Activated CD4-positive, alpha-beta T cell treated with anti-CD3 and anti-CD28 coated beads, Interleukin-2, Interleukin-6, amounts not matched to agents 100 ng/mL and 50 ng/mL, durations not matched to agents 16 hours and 8 hours (primary cell): ENCODE results near the gene UTF1.
"Not testable (repeated sequence)": the region's sequence is repeated elsewhere in the genome, so short reads cannot be mapped to it uniquely, and the experiment has no call there.

ENCODE experiments used
- DNase-seq: peaks from one replicate; pipeline ENCODE4 v3.0.0-alpha.2; 2020

The UTF1 gene

DNA sequence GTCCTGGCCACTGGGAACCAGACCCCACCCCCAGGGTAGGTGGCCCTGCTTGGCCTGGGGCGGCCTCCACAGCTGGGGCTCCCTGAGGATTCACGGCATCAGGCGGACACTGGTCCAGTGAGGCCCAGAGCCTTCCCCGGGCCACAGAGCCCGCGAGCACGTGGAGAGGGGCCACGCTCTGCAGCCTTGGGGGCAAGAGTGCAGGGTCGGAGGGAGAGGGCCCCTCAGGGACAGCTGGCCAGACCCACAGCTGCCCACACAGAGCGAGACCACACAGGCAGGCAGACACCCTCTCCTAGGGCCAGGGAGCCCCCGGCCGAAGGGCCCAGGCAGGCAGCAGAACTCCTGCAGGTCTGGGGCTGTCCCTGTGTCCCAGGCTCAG, 18.3 kb downstream of the UTF1 start:
- no peak for DNase-seq

DNA sequence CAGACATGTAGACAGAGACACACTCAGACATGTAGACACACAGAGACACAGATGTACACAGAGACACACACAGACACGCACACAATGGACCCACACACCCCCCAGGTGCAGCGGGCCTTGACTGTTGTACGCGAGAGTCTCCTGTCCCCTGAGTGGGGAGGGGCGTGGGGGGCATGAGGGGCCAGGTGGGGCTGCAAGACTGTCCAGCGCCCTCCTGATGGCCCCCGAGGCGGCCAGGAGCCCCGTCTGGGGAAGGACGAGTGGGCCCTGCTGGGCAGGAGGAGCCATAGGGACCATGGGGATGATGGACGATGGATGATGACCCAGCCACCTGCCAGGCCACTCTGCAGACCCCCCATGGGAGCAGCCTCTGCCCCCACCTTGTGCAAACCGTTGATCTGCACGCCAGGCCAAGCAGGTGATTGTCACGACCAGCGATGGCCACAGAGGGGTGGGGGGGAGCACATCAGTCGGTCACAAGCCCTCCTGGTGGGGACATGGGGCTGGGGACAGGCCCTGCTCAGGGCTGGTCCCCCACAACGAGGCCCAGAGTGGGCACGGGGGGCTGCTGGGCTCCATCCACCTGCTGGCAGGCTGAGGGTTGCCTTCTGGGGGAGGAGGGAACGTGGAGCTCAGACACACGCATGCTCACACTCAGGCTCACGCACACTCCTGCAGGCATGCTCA, 19.2 kb downstream of the UTF1 start:
- DNase-seq, result no peak

DNA sequence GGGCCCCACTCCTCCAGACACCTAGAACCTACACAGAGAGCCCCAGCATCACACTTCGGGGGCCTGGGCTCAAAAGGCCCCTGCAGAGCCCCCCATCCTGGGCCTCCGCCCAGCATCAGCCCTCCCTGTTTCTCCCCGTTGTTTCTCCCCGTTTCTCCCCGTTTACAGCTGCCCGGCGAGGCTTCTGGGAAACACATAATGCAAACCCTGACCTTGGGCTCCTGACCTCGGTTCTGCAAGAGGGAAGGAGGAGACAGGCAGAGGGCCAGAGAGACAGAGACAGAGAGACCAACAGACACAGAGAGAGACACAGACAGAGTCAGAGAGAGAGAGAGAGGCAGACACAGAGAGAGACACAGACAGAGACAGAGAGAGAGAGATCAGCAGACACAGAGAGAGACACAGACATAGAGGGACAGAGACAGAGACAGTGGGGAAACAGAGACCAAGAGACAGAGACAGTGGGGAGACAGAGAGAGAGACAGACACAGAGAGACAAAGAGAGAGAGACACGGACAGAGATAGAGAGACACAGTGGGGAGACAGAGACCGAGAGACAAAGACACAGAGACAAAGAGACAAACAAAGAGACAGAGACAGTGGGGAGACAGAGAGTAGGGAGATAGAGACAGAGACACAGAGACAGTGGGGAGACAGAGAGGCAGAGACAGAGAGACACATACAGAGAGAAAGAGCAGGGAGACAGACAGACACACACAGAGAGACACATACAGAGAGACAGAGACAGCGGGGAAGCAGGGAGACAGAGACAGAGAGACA, 20.1 kb downstream of the UTF1 start:
- no peak for DNase-seq

DNA sequence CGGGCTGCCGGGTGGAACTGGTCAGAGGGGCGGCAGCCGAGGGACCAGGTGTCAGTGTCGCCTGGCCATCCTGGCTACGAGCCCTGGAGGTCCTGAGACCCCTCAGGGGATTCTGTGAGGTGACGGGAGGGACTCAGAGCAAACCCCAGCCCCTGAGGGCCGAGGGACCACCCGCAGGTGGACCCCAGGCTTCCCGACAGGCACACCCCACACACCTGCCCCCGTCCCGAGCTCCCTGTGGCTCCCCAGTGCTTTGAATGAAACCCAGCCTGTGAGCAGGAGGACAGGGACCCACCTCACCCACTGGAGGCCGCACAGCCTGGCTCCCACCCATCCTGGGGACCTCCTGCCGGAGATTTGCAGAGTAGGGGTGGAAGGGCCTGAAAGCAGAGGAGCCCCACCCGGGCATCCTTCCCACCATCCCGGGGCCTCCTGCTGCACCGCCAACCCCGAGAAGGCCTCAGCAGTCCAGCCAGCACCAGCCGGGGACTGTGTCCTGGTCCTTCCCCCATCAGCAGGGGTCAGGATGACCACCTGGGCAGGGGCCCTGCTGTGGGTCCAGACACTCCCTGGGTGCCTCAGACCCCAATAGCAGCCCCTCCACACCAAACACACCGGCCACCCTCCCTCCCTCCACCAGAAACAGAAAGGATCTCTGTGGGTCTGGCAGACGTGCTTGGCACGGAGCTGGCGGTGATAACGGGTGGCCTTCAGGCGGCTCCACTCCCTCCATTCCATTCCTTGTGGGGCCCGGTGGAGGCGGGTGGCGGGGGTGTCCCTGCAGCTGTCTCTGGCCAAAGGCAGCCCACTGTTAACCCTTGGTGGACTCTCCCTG, 21.6 kb downstream of the UTF1 start:
- no peak for DNase-seq

DNA sequence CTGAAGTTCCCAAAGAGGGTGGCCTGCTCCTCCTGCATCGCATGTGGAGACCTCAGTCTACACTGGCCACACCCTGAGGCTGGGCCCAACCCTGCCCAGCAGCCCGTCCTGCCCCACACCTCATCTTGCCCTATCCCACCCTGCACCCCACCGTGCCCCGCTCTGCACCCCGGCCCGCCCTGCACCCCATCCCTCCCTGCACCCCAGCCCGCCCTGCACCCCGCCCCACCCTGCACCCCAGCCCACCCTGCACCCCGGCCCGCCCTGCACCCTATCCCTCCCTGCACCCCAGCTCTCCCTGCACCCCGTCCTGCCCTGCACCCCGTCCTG, 22.2 kb downstream of the UTF1 start:
- DNase-seq, result no peak

DNA sequence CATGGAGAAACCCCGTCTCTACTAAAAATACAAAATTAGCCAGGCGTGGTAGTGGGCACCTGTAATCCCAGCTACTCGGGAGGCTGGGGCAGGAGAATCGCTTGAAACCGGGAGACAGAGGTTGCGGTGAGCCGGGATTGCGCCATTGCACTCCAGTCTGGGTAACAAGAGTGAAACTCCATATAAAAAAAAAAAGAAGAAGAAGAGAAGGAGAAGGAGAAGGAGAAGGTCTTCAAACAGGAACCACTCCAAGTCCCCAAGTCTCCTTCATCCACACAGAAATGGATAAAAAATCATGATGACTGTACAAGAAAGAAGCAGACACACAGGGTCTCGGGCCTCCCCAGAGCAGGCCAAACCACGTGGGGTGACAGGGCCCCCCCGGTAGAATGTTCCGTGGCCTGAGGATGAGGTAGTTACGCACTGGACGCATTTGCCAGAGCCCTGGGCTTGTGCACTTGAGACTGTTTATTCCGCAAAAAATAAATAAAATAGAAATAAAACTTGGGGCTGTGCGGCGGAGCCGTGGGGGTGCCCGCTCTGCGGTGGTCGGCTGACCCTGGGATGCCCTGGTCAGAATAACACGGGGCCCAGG, 23.4 kb downstream of the UTF1 start:
- no peak for DNase-seq

DNA sequence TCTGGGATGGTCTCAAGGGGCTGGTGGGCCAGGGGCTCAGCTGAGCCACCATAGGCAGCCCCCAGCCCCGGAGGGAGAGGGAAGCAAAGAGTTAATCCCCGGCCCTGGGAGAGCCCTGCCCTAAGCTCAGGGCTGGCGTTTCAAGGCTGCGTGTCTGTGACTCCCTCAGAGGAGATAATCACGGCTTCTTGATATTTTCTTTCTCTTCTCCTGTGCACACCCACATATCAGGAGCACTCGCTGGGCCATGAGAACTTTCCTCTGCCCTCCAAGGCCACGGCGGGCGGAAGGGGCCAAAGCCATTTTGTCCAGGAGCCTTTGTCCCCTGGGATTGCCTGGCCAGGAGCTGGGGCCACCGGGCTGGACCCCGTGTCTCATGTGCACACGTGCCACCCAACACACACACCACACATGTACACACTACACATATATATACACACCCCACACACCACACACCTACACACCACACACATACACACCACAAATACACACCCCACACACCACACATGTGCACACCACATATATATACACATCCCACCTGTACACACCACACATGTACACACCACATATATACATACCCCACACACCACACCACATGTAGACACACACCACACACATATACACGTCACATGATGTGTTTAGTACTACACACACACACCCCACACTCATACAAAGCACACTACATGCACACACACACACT, 24.6 kb downstream of the UTF1 start:
- no peak for DNase-seq

DNA sequence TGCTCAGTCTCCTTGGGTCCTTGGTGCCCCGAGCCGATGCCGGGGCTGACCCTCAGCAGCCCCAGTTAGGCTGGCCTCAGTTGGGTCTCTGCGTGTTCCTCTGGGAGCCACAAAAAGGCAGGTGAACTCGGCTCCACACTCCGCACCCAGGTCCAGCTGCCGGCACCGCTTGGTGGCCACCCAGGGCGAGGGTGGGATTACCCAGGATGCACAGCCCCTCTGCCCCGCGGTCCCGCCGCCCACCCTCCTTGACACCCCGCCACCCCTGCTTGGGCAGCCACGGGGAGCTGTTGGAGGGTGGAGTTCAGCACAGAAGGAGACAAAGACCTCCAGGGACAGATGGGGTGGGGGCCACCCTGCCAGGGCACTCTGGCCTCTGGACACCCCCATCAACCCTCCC, 25.3 kb downstream of the UTF1 start:
- no peak for DNase-seq

DNA sequence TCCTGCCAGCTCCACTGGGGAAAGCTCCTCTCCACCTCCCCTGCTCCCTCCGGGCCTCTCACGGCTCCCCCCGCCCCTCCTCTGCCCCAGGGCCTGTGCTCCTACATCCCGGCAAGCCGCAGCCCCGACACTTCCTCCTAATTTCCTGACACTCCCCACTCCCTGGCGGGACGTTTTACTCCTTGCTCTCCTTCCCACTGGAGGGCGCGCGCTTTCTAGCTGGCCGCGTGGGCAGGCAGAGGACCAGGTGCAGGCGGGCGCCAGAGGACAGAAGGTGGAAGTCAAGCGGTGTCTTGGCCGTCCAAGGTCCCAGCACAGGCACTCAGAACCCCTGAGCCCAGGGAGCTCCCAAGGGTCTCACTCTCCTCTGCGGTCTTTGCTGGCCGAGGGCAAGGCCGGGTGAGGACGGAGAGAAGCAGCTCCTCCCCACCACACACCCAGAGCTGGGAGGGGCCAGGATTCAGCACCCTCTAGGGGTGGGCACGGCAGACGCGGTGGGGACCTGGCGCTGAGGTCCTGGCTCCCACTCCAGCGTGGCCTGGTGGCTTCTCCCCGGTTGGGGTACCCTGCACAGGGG, 27.6 kb downstream of the UTF1 start:
- DNase-seq, result peak; percentile 38

DNA sequence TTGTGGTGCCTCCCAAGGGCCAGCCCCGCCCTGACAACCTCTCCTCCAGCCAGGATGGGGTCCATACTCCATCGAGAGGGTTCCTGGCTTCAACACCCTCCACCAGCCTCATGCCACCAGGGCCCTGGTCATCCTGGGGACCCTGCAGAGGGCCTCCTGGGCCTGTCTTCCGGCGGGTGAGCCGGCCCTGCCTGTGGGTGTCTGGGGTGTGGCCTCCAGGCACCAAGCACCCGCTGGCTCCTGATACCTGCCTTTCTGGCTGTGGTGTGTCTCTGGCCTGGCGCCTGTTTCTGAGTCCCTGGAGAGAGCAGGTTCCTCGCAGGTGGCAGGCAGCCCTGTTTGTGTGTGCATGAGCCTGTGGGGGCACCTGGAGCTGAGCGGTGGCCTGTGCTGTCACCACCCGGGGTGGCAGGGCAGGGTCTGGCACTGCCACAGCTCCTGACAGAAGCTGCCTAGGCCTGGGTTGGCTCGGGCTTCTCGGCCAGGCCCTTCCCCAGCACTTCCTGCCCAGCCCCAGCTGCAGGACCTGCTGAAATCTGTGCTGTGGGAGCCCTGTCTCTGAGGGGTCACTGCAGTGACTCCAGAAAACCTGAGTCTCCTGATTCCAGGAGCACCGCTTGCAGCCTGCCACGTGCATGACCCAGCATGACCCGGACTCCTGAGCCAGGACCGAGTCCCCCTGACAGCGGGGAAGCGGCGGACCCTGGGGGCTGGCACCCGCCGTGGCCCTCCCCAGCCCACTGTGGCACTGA, 28.2 kb downstream of the UTF1 start:
- DNase-seq, result peak; percentile 62

DNA sequence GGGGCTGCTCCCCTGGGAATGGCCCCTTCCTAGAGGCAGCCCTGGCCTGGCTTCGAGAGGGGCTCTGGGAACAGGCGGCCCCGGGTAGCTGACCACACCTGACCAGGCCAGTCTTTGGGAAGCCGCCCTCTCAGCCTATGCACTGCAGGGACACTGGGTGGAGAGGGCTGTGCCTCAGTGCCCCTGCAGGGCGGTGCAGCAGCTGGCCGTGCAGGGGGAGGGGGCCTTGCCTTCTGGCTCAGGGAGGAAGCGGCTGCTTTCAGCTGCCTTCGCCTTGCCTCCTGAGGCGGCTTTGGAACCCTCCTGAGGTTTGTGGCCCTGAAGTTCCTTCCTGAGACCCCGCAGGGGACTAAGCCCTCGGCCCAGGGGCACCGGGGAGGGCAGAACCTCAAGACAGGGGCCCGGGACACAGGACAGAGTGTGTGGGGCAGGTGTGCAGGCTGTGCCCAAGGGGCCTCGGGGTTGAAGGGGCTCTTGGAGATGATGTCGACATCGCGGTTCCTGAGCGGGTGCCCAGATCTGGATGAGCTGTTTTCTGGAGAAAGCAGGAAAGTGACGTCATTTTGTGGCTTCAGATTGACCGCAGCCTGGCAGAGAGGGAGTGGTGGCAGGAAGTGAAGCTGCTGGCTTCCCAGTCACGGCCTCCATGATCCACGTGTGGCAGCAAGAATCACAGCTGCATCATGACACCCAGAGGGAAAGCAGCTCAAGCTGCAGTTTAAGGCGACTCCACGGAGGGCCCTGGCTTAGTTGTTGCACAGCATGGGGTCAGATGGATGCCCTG, 29.0 kb downstream of the UTF1 start:
- DNase-seq, result peak; percentile 95

DNA sequence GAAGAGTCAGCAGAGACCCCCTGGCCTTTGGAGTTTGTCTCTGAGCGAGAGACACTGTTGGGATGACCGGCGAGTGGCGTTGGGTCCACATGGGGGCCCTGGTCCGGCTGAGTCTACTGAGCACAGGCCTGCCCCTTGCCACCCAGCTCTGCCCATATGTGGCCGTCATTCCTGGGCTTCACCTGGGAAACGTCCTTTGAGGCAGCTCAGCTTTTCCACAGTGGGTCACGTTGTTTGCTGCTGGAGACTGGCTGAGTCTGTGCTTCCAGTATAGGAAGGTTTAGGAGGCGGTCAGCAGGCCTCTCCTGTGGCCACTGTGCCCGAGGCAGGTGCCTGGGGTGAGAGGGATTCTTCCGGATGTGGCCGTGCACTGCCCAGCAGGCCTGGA, 29.6 kb downstream of the UTF1 start:
- no peak for DNase-seq

DNA sequence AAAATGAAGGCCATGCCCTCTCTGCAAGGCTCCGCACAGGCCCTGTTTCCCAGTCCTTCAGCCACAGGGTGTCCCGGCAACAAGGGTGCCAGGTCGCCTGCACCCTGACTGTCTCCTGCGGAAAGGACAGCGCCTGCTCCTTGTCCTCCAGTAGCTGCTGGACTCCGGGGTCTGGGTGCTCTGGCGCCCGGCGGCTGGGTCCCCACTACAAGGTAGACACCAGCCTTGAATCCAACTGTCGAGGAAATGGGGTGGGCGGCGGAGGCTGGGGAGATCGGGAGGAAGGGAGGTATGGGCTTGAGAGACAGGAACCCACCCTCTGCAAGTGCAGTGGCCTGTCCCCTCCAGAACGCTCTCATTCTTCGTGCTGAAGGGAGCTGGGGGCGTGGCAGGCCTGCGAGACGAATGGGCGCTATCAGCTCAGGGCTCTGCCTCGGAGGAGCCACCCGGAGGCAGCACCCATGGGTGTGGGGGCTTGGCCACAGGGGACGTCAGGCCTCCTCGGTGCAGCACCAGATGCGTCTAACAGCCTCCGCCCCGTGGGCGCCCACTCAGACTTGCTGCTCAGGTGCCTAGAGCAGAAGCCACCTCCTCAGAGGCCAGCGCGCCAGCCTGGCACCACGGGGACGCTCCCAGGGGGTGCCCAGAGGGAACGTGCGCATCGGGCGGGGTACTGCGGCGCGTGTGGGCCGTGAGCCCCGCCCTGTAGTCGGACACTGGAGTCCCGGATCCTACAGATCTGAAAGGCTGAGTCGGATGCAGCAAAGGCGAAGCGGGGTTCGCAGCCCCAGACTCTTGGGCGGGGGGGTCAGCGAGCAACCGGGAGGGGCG, 31.1 kb downstream of the UTF1 start:
- peak; percentile 66 for DNase-seq

DNA sequence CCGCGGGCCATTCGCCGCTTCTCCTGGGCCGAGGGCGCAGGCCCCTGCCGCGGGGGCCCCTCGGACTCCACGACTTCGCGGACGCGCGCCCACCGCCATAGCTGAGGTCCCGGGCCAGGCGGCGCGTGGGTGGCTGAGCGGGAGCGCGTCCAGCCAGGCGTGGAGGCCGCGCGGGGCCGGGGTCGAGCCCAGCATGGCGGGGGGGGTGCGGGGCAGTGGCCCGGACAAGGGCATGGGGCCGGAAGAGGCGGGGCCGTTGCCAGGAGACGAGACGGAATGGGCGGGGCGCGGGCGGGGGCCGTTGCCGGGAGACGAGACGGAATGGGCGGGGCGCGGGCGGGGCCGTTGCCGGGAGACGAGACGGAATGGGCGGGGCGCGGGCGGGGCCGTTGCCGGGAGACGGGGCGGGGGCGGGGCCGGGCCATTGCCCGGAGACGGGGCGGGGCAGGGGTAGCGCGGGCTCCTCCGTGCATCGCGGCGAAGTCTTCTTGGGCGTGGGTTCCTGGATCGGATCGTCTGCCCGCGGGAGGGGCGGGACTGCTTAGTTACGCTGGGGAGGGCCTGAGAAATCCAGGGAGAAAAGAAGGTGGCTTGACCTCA, 31.8 kb downstream of the UTF1 start:
- DNase-seq, result peak; percentile 89

DNA sequence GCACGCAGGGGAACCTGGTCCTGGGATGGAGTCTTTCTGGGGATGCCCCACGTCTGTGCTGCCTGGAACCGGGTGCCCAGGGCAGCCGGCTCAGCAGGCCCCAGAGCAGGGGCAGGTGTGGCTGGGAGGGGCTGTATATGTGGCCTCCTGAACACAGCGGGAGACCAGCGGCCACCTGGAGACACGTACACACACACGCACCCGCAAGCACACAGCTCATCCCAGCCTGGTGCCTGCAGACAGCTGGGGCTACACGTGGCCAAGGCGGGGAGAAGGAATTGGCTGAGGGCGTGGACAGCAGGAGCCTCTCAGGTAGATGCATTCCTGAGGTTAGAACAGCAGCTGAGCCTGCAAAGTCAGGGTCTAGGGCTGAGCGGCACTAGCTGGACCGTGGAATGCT, 32.7 kb downstream of the UTF1 start:
- no peak for DNase-seq

DNA sequence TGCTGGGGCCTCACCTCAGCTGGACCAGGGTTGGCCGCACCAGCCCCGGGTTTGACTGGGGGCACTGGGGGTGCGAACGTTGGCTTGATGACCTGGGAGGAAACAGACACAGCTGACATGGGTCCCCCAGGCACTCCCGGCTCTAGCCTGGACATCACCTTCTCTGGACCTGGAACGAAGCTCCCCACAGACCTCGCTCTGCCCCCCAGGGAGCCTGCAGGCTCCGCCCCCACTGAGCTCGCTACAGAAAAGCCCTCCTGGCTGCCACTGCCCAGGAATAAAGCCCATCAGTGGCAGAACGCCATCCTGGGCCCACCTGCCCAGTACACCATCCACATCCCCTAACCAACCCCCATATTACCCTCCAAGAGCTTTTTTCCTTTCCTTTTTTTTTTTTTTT, 33.7 kb downstream of the UTF1 start:
- DNase-seq, result no peak

DNA sequence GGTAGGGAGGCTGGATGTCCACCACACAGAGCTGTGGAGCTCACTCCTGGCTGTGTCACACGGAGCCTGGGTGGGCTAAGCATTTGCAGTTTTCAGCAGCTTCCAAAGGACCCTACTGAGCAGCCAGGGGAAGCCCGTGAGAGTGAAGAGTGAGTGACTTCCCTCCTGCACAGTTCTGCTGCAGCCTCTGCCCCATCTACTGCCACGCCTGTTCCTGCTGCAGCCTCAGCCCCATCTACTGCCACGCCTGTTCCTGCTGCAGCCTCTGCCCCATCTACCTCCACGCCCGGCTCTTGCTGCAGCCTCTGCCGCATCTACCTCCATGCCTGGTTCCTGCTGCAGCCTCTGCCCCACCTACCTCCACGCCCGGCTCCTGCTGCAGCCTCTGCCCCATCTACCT, 34.4 kb downstream of the UTF1 start:
- DNase-seq, result peak; percentile 45

DNA sequence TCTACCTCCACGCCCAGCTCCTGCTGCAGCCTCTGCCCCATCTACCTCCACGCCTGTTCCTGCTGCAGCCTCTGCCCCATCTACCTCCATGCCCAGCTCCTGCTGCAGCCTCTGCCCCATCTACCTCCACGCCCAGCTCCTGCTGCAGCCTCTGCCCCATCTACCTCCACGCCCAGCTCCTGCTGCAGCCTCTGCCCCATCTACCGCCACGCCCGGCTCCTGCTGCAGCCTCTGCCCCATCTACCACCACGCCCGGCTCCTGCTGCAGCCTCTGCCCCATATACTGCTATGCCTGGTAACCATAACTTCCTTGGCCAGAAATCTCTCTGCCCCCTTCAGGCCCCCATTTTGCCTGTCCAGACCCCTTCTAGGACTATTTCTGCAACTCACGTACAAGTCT, 35.0 kb downstream of the UTF1 start:
- not testable (repeated sequence) for DNase-seq

DNA sequence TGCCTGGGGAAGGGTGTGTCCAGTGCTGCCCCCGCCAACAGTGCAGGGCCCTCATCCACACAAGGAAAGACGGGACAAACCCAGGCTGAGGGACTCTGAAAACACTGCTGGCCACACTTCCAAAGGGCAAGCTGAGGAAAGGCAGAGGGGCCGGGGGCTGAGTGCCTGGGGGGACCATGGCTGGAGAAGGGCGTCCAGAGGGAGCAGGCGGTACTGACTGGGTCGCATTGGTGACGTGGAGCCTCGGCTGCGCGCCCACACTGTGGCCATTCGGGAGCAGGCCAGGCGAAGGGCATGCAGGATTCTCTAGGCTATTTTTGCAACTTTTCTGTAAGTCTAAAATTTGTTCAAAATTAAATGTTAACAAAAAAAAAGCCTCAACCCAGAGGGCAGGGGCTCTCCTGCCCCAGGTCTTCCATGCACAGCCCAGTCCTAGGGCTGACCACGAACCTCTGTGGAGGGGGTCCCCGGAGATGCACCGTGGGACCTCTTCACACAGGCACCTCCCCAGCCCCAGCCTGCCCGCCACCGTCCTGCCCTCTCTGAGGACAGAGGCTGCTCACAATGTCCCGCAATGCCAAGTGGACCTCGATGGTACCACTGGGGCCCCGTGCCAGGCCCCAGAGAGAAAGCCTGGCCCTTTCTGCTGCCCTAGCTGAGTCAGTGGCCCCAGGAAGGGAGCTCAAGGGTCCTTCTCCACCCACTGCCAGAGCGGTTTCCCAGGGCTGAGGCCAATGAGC, 36.2 kb downstream of the UTF1 start:
- DNase-seq, result no peak
